Right kidney (tissue), 1 donor: ENCODE measurements around the gene GALNT9.

ENCODE experiments used
- DNase-seq: peaks from one replicate; pipeline ENCODE4 v3.0.0-alpha.2; 2016

GALNT9 gene

GRCh38 chr12:132180648-132181546 lies 148.5 kb downstream of the GALNT9 start:
- no peak for DNase-seq

GRCh38 chr12:132179431-132180362 lies 149.7 kb downstream of the GALNT9 start:
- DNase-seq = no peak

GRCh38 chr12:132178801-132179401 lies 150.5 kb downstream of the GALNT9 start:
- peak; percentile 63 for DNase-seq

DNA sequence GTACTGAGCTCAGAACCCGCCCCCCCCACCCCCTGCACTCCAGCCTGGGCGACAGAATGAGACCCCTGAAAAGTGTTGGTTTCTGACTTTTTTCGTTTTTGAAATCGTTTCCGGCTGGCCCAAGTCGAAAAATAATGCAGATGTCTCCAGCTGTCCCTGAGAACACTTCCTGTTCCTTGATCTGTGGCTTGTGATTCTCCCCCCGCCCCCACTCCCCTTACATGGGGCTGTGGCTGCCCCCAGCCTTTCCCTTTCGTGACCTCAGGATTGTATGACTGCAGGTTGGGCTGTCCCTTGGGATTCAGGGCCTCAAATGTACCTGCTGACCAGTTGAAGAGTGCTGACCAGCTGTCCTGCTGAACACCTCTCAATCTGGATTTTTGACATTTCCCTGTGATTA lies 151.1 kb downstream of the GALNT9 start:
- no peak for DNase-seq

GRCh38 chr12:132176920-132177551 lies 152.4 kb downstream of the GALNT9 start:
- no peak for DNase-seq

GRCh38 chr12:132176385-132176919 lies 152.9 kb downstream of the GALNT9 start:
- no peak for DNase-seq

DNA sequence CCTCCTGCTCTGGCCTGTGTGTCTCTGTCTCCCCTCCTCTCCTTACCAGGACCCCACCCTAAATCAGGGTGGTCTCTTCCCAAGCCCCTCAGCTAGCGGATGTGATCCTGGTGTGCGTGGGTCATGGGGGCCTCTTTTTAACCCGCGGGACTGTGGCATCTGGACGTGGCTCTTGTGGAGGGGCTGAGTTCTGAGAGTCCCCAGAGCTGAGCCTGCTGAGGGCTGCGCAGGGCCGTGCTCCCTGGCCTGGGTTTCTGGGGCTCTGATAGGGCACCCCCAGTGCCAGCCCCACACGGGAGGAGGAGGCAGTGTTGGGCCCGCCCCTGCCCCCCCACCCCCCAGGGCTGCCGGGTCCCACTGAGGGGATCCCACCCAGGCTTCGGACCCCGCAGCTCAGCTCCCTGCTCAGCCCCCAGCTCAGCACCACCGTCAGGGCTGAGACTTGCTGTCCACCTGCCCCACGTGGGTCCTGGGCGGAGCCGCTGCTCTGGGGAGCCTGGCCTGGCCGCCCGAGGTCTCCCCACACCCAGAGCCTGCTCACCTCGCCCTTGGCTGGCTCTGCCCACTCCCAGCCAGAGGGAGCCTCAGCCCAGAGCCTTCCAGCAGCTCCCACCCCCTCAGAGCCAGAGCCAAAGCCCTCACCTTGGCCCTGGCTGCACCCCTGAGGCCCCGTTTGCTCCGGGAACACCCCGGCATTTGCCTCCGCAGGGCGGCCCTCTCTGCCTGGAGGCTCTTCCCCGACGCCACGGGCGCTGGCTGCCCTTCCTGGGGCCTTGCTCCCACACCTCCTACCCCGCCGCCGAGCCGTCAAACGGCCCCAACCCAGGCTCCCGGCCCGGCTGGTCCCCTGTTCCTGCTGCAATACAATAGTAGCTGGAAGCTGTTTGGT lies 153.6 kb downstream of the GALNT9 start:
- DNase-seq = no peak

- DNase-seq = no peak
Measured at GRCh38 chr12:132174839-132175490, 154.4 kb downstream of the GALNT9 start.

DNA sequence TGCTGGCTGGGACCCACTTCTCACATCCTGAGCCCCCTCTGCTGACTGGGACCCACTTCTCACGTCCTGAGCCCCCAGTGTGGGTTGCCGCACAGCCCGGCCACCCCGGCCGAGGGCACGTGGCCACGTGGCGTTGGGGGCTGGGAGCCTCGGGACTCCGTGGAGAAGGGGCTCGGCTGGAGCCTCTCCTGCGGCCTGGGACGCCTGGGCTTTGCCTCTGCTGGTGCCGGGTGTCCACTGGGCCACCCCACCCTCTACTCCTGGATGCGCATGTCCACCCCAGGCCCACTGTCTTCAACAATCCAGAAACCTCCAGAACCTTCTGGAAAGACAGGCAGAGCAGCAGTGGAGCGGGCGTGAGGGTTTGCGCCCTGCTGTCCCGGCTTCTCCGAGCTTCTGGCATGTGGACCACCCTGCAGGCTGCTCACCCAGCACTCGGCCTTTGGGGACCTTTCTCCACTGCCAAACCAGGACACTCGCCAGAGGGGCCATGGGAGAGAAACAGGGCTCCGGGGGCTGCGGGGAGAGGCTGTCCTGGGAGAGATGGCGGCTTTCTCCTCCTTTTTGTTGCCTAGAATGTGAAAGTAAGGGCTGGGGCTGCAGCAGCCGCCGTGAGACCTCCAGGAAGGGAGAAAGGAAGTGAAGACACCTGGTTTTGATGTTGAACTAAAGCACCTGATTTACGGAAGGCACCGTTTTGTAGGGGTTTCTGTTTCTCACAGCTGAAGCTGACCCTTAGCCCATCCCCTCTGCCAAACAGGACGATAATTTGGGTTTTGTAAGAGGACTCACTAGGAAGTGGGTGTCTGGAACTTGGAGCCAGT lies 155.2 kb downstream of the GALNT9 start:
- DNase-seq = no peak

- no peak for DNase-seq
Measured at GRCh38 chr12:132173135-132174014, 156.0 kb downstream of the GALNT9 start.

GRCh38 chr12:132172619-132173018 lies 156.8 kb downstream of the GALNT9 start:
- DNase-seq = no peak

GRCh38 chr12:132171968-132172521 lies 157.3 kb downstream of the GALNT9 start:
- DNase-seq = no peak

GRCh38 chr12:132171293-132171967 lies 158.0 kb downstream of the GALNT9 start:
- DNase-seq = no peak

DNA sequence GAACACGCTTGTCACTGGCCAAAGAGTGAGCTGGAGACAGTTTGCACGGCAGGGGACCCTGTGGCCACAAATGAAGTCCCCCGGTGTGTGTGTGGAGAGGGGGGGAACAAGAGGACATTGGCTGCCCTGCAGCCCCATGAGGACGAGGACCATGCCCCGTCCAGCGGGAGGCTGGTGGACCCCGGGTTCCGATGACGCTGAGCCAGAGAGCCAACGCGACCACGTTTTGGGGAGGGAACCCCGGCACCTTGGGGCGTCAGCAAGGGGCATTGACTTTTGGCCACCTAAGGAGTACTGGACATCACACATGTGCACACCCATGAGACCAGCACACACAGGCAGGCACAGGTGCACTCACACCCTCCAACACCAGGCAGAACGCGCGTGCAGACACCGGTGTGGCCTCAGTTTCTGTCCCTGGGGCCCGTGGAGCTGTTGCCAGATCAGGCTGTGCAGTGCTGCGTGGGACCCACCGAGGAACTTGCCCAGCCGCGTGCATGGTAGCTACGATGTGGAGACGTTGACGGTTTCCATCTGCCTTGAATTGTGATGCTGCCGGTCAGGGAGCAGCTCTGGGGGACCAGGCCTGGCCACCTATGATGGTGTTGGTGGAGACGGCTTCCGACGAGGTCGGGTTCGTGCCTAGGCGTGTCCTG lies 158.6 kb downstream of the GALNT9 start:
- no peak for DNase-seq

GRCh38 chr12:132170094-132170636 lies 159.2 kb downstream of the GALNT9 start:
- no peak for DNase-seq

- no peak for DNase-seq
Measured at GRCh38 chr12:132169376-132169775, 160.0 kb downstream of the GALNT9 start.
